Spinal cord (tissue), 10 donors: Measurements from ENCODE around the gene EMC1. TPM values are rescaled to one million over a fixed set of nuclear protein-coding genes. Genes with fewer than 3 reads are reported as not detected.

Experiments used
- DNase-seq, 6 donors: peaks; one replicate each; pipeline versions ENCODE4 v3.0.0 to v3.0.0-alpha.2; 2013 to 2015; ENCODE audit warnings: low spot score in 6 of 6, low read depth in 4 of 6
- H3K27ac ChIP-seq: one replicate; pipeline ENCODE4 v1.5.1; 2013; ENCODE audit warnings: low read depth, low read length, control low read depth
- H3K27me3 ChIP-seq: one replicate; pipeline ENCODE4 v1.6.1; 2013; ENCODE audit warnings: low read length; ENCODE audit not compliant: control insufficient read depth, insufficient read depth
- H3K36me3 ChIP-seq: one replicate; pipeline ENCODE4 v1.6.1; 2013; ENCODE audit warnings: low read length; ENCODE audit not compliant: control insufficient read depth, insufficient read depth
- H3K4me1 ChIP-seq: one replicate; pipeline ENCODE4 v1.6.1; 2013; ENCODE audit warnings: low read length; ENCODE audit not compliant: control insufficient read depth, insufficient read depth
- H3K4me3 ChIP-seq: one replicate; pipeline ENCODE4 v1.5.1; 2013; ENCODE audit warnings: low read depth, low read length, control low read depth
- H3K9me3 ChIP-seq: one replicate; pipeline ENCODE4 v1.6.1; 2013; ENCODE audit warnings: low read length; ENCODE audit not compliant: control insufficient read depth, insufficient read depth
- WGBS: methylation state at CpG from one replicate; pipeline ENCODE4 v1.1.5; 2013; ENCODE audit warnings: missing lambda C conversion rate; ENCODE audit not compliant: insufficient coverage; 5-methylcytosine and 5-hydroxymethylcytosine counted together
- polyA plus RNA-seq, 2 donors: library from polyadenylated mRNA; unstranded; fragments of 120-200 nt; gene quantifications; one replicate each; pipeline ENCODE4 v1.2.1, GENCODE V29; 2013; ENCODE audit not compliant: insufficient read length in 2 of 2
- total RNA-seq, 2 donors: library from RNA; depleted of rRNA in 1 of 2; stranded (reverse); fragments of 120-200 nt in 1 of 2; fragments of >200 nt in 1 of 2; gene quantifications; one replicate each; pipeline versions ENCODE4 v1.2.3 to v1.2.4, GENCODE V29; 2013 to 2014
- donor health status: healthy.

EMC1 gene
- total and polyA plus RNA-seq, 4 donors: 43.6 to 70.5 (median 50.4) TPM

GRCh38 chr1:19198820-19199219, 52.5 kb downstream of the EMC1 start:
- no CpG with 5 or more reads among the region's 4 CpGs for WGBS
- Histone ChIP-seq H3K9me3 (no peaks in the 10 kb centered on the region), H3K27me3 (no peaks in the 10 kb centered on the region), H3K4me1 (peaks cover 20% of the 10 kb centered on the region), H3K36me3 (peaks cover 31% of the 10 kb centered on the region), H3K27ac (no peak overlapping the region), H3K4me3 (no peak overlapping the region)
- DNase-seq: no peak

GRCh38 chr1:19197845-19198244, 53.5 kb downstream of the EMC1 start:
- Histone ChIP-seq H3K9me3 (no peaks in the 10 kb centered on the region), H3K36me3 (peaks cover 39% of the 10 kb centered on the region), H3K27ac (no peak overlapping the region), H3K27me3 (no peaks in the 10 kb centered on the region), H3K4me3 (no peak overlapping the region), H3K4me1 (peaks cover 14% of the 10 kb centered on the region)
- WGBS: no CpG with 5 or more reads among the region's 2 CpGs
- no peak for DNase-seq

GRCh38 chr1:19196331-19196730, 55.0 kb downstream of the EMC1 start:
- Histone ChIP-seq H3K27ac (no peak overlapping the region), H3K36me3 (peaks cover 49% of the 10 kb centered on the region), H3K27me3 (no peaks in the 10 kb centered on the region), H3K4me1 (peaks cover 7% of the 10 kb centered on the region), H3K4me3 (no peak overlapping the region), H3K9me3 (no peaks in the 10 kb centered on the region)
- WGBS: no CpG with 5 or more reads among the region's 3 CpGs
- no peak for DNase-seq

DNA sequence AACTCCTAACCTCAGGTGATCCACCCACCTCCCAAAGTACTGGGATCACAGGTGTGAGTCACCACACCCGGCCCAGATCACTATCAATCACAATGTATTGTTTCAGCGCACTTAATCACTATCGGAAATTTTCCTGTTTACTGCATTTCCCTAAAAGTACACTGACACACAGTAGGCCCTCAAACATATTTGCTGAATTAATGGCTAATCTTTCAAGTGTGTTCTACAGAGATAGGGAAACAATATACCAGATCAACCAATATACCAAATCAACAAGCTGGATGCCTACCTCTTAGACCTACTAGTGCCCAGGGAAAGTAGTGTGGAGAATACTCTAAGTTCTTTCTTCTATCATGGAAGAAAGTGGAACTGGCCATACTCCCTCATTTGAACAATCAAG, 58.3 kb downstream of the EMC1 start:
- Histone ChIP-seq H3K4me1 (no peaks in the 10 kb centered on the region), H3K36me3 (peaks cover 62% of the 10 kb centered on the region), H3K9me3 (no peaks in the 10 kb centered on the region), H3K27ac (no peak overlapping the region), H3K27me3 (no peaks in the 10 kb centered on the region), H3K4me3 (no peak overlapping the region)
- WGBS: 83% methylated on average over 2 of the region's 3 CpGs
- no peak for DNase-seq

DNA sequence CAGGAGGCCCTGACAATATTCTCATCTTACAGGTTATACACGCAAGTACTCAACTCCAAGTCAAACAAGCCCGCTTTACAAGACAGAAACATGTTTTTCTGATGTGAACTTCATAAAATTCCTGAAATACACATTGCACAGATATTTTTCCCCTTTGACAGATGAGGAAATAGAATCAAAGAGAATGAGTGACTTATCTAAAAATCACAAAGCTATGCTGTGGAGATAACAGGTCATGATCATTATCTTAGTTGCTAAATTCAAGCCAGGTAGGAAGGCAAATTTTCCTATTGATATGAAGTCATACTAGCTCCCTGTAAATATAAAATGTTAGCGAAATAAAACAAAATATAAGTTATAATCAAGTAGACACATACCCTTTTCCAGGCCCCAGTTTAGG, 59.5 kb downstream of the EMC1 start:
- DNase-seq: no peak
- Histone ChIP-seq H3K4me3 (no peak overlapping the region), H3K27me3 (no peaks in the 10 kb centered on the region), H3K27ac (no peak overlapping the region), H3K9me3 (no peaks in the 10 kb centered on the region), H3K4me1 (no peaks in the 10 kb centered on the region), H3K36me3 (peaks cover 58% of the 10 kb centered on the region)
- WGBS: no CpG with 5 or more reads among the region's 3 CpGs

GRCh38 chr1:19190468-19190867, 60.9 kb downstream of the EMC1 start:
- no peak overlapping the region for H3K27ac ChIP-seq
- H3K36me3 ChIP-seq: peaks cover 55% of the 10 kb centered on the region
- H3K4me1 ChIP-seq: no peaks in the 10 kb centered on the region
- no peaks in the 10 kb centered on the region for H3K9me3 ChIP-seq
- no peaks in the 10 kb centered on the region for H3K27me3 ChIP-seq
- DNase-seq: no peak
- 95% methylated on average over 4 of the region's 4 CpGs for WGBS
- no peak overlapping the region for H3K4me3 ChIP-seq

GRCh38 chr1:19189270-19189669, 62.1 kb downstream of the EMC1 start:
- DNase-seq: no peak
- H3K4me1 ChIP-seq: no peaks in the 10 kb centered on the region
- H3K27ac ChIP-seq: no peak overlapping the region
- no peaks in the 10 kb centered on the region for H3K9me3 ChIP-seq
- H3K36me3 ChIP-seq: peaks cover 55% of the 10 kb centered on the region
- no peak overlapping the region for H3K4me3 ChIP-seq
- H3K27me3 ChIP-seq: no peaks in the 10 kb centered on the region
- no CpG with 5 or more reads among the region's 3 CpGs for WGBS

DNA sequence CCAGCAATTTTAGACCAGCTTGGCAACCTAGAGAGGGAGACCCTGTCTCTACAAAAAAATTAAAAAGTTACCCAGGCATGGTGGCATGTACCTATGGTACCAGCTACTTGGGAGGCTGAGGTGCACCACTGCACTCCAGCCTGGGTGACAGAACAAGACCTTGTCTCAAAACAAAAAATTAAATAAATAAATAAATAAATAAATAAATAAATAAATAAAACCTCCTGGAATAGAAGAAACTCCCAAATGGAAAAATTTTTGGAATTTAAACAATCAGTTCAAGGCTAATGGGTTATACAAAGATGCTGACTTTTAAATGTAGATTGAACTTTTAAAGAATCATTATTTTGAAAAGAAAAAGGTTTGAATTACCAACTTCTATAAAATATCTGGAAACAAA, 63.5 kb downstream of the EMC1 start:
- Histone ChIP-seq H3K27me3 (no peaks in the 10 kb centered on the region), H3K9me3 (no peaks in the 10 kb centered on the region), H3K4me1 (no peaks in the 10 kb centered on the region), H3K36me3 (peaks cover 54% of the 10 kb centered on the region), H3K4me3 (no peak overlapping the region), H3K27ac (no peak overlapping the region)
- no peak for DNase-seq

DNA sequence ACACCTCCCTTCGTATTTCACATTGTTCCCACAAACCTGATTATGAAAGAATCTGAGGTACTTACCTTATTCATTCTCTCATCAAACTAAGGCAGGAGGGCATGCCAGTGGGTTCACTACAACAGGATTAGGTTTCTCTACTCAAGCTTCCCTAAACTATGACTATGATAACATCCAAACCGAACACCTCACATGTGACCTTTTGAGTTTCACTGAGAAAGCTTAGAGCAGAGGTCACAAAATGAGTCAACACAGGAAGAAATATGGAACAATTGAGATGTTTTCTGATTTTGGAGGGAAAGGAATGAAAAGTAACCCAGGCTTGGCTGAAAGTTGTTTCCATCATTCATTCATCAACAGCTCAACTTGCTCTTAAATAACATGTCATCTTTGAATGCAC, 65.3 kb downstream of the EMC1 start:
- Histone ChIP-seq H3K36me3 (peaks cover 48% of the 10 kb centered on the region), H3K27me3 (no peaks in the 10 kb centered on the region), H3K4me3 (no peak overlapping the region), H3K27ac (no peak overlapping the region), H3K9me3 (no peaks in the 10 kb centered on the region), H3K4me1 (no peaks in the 10 kb centered on the region)
- 100% methylated on average over 1 of the region's 2 CpGs for WGBS
- DNase-seq: no peak

GRCh38 chr1:19182223-19182622, 69.1 kb downstream of the EMC1 start:
- H3K27ac ChIP-seq: no peak overlapping the region
- H3K4me1 ChIP-seq: no peaks in the 10 kb centered on the region
- WGBS: 100% methylated on average over 1 of the region's 5 CpGs
- DNase-seq: no peak
- no peaks in the 10 kb centered on the region for H3K27me3 ChIP-seq
- peaks cover 44% of the 10 kb centered on the region for H3K36me3 ChIP-seq
- H3K4me3 ChIP-seq: no peak overlapping the region
- H3K9me3 ChIP-seq: no peaks in the 10 kb centered on the region
